Left renal cortex interstitium (tissue), 4 donors: ENCODE data around the gene GALNT17. TPM values are rescaled to one million over a fixed set of nuclear protein-coding genes. Genes with fewer than 3 reads are reported as not detected.

ENCODE experiments used
- DNase-seq, 4 donors: peaks; one replicate each; pipeline ENCODE4 v3.0.0-alpha.2; 2013; ENCODE audit warnings: low read depth in 4 of 4, low spot score in 2 of 4, missing footprints in 1 of 4
- polyA plus RNA-seq, 4 donors: library from polyadenylated mRNA; unstranded; fragments of 120-200 nt; gene quantifications; one replicate each; pipeline ENCODE4 v1.2.1, GENCODE V29; 2013; ENCODE audit not compliant: insufficient read length in 4 of 4

Gene GALNT17
- polyA plus RNA-seq, 4 donors, result 3.1 to 4.8 (median 4.2) TPM

DNA sequence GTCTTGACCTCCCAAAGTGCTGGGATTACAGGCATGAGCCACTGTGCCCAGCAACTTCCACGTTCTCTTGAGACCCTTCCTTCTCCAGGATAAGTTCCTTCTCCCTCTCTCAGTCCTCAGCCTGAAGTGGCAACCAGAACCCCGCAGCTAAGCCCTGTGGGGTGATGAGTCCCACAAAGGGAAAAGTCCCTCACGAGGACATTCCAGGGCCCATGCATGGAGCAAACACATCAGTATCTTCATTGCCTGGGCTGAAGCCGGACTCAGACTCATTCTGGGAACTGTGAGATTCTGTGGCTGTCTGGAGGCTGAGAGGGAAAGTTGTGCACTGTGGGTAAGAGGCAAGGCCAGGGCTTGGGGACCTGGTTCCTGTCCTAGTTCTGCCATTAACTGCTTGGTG is 622.9 kb downstream of the GALNT17 start:
- DNase-seq, result no peak

DNA sequence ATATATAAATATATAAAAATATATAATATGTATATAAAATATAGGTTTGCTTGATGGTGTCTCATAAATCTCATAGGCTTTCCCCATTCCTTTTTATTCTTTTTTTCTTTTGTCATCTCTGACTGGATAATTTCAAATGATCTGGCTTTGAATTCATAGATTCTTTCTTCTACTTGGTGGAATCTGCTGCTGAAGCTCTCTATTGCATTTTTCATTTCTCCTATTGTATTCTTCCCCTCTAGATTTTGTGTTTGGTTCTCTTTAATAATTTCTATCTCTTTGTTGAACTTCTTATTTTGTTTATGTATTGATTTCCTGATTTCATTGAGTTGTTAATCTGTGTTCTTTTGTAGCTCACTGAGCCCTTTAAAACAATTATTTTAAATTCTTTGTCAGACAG is 629.4 kb downstream of the GALNT17 start:
- no peak for DNase-seq
